Hypothalamus (tissue), 51 donors: Measurements from ENCODE around the gene RHOBTB3.

ENCODE experiments used
- DNase-seq, 51 donors: peaks; one replicate each; lab custom pipeline; 2025; lab: John Stamatoyannopoulos, UW

The RHOBTB3 gene

DNA sequence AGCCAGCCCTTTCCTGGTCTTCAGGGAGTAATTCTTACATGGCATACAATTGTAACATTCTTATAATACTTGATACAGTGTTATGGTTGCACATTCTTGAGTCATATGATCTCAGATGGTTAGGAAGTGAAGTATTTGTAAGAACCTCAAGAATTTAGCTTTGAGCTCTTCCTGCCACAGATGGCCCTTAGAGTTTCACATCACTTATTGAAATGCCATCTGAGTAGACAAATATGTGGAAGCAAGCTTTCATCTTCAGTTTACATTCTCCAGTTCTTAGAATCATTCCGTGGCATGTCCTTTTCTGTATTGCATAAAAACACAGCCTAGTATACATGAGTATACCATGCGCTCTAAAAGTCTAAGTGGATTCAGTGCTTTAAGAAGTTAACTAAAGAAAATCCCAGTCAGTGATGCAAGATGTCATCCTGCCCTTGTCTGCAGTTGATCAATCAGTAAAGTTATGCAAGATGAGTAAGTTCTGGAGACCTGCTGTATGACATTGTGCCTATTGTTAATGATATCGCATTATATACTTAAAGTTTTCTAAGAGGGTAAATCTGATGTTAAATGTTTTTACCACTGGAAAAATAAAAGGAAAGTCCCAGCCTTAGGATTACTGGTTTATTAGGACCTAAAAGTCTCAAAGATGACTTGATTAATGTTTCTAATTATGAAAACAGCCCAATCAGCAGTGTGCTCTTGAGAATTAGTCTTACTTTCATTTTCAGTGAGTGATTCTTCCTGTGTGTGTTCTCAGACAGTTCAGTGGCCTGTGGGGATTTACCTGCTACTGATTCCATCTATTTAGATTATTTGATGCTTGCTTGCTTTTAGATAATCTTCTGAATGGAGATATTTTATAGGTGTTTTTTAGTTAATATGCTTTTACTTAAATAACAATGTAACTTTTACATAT, 29.4 kb downstream of the RHOBTB3 start:
- no peak for DNase-seq

DNA sequence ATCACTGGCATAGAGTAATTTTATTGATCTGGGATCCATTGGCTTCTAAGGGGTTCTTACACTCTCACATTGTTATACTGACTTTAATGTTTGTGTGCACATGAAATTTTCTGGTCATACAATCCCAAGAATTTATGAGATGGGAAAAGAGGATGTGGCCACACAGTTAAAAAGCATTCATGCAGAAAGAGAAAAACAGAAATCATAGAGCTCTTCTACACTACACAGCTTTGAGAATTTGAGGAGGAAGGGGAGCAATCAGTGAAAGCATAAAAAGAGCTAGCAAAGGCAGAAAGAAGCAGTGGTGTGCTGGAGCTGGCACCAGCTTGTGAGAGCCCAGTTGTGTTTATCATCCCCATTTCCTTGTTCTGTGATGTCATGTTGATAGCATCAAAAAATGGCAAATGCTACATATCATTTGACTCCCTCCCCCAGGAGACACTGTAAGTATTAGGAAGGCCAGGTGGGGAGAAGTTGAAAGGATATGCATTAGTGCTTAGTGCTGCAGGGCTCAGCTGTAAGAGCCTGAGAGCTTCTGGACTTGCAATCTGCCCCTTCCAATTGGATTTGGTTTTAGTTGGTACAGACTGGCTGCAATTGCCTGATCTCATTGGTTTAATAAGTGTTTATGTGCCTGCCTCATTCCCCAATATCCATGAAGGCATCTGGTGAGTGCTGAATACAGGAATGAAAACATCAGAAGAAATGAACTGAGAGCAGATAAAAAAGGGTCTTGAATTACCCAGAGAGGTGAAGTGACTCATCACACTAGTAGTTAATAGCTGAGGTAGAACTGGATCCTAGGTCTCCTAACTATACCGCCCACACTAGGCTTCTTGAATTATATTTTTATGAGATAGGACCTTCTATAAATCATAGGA, 30.9 kb downstream of the RHOBTB3 start:
- DNase-seq, result no peak

- no peak for DNase-seq
Observed at GRCh38 chr5:95762652-95763041, 31.5 kb downstream of the RHOBTB3 start.

DNA sequence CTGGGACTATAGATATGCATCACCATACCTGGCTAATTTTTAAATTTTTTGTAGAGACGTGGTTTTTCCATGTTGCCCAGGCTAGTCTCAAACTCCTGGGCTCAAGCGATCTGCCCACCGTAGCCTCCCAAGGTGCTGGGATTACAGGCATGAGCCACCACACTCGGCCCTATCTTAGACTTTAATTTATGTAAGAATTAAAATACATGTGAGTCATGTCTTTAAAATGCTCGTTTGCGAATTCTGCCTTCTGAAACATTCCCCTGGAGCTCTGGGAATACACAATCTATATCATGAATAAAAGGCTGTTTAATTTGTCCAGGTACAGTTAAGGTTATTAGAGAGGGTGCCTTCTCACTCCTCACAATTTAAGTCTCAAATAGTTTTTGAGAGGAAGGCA, 32.8 kb downstream of the RHOBTB3 start:
- no peak for DNase-seq

- DNase-seq, result no peak
Observed at GRCh38 chr5:95768731-95769130, 37.6 kb downstream of the RHOBTB3 start.

- DNase-seq, result no peak
Observed at GRCh38 chr5:95770830-95771708, 39.9 kb downstream of the RHOBTB3 start.

- no peak for DNase-seq
Observed at GRCh38 chr5:95771892-95772291, 40.8 kb downstream of the RHOBTB3 start.

DNA sequence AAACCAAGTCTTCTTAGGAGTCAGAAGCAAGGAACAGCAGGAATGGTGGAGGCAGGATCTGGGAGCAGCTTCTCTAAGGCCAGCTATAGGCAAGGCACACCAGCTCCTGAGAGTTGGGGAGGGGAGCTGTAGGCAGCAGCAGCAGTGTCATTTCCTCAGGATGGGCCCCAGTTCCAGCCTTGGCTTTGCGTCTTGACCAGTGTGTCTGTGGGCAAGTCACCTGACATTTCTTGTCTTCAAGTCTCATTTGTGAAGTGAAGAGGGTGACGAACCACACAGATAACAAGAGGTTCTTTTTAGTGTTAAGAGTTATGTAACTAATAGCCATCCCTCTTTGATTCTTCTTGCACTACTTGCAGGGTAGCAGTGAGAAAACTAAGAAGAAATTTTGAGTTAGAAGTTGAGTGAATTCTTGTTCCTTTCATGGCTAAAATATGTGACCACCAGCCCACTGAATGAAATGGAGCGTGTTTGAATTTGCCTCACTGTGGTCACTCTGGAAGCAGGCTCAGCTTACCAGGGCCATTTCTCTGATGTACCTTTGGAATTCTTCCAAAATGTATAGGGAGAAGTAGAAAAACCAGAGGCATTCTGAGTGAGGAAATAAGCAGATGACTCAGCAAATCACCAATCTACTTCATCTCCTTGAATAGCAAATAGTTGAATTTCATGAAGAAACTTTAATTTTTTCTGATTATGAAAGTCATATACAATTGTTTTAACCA, 42.4 kb downstream of the RHOBTB3 start:
- no peak for DNase-seq

DNA sequence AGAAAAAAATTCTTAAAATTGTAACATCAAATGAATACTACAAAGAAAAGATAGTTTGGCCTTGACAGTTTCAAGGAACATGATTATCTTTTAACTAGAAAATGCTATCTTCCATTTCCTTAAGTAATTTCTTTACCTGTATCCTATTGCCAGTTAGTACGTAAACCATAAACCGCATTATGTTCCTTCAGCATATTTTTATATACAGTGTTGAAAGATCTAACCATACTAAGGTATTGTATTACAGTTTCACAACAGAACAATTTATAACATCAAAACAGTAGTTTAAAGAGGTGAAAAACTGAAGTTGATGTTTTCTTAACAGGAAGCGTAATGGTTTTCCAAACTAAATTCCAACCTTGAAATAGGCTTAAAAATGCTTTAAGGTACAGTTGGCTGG, 46.3 kb downstream of the RHOBTB3 start:
- no peak for DNase-seq

GRCh38 chr5:95778713-95779436, 47.7 kb downstream of the RHOBTB3 start:
- no peak for DNase-seq

GRCh38 chr5:95779611-95780010, 48.5 kb downstream of the RHOBTB3 start:
- DNase-seq, result no peak

DNA sequence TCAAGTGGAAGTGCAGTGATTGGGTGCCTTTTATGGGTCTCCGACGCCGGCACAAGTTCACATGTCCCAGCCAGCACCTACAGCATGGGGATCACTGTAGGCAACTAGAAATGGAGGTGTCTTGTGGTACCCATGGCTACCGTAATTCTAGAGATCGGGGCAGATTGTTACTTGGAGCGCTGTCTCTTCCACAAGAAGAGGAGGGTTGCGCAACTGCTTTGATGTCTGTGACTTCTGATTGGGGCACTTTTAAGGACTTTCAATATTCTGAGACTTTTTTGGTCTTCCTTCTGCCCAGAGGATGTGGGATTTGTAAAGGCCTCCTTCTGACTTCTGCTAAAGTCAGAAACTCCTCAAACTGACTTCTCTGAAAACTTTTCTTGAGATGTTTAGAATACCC, 49.5 kb downstream of the RHOBTB3 start:
- DNase-seq, result no peak

DNA sequence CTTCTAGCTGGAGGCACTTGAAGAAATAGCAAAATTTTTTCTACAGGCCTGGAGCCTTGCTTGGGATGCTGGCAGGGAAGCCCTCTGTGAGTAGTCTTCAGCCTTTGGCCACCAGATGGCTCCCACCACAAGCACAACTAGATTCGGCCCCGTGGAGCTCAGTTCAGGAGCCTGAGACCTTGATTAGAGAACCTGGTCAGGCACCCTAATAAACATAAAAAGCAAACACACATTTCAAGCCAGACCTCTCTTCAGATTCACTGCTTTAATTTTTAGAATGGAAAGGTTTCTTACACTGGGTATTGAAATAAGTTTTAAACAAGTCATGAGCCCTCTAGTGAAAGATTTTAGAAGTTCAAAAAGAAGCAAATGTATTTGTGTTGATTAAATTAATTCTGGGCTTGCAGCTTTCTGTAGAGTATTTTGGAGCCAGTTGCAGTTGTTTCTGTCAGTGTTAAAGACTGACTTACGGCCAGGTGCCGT, 50.0 kb downstream of the RHOBTB3 start:
- DNase-seq, result peak in 50 of 51 donors; percentile 4 to 86 (median 53)

- DNase-seq, result no peak
Observed at GRCh38 chr5:95782181-95782580, 51.0 kb downstream of the RHOBTB3 start.

- no peak for DNase-seq
Observed at GRCh38 chr5:95783661-95784060, 52.5 kb downstream of the RHOBTB3 start.

DNA sequence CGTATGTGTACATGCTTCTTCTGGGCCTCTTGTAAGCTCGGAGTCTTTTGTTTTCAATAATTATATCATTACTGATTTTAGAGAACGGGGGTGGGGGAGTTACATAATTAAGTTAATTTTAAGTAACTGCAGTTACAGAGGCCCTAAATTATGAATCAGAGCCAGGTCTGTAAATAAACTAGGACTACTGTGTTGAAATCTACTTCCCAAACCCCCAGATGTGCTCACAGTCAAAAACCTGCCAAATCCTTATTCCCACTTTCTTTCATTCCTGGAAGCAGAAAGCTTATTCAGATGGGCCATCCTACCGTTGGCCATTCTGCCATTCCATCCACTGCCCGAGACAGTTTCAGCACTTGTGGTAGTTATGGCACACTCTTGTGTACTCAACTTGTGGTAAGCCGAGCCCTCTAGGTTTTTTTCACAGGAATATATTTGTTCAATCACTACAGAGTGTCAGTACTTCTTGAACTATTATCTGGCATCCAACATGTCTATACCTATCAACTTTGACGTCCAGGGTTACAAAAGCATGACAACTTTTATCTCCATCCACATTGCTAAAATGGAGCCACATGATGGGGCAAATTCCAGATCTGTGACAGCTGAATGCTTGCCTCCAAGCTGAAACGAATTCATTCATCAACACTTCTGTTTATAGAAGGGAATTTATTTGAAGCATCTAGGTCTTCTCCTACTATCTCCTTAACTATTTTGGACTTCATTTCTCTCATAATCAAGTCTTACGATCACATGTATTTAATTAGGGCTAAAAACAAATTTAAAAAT, 53.6 kb downstream of the RHOBTB3 start:
- no peak for DNase-seq

GRCh38 chr5:95786821-95787418, 55.8 kb downstream of the RHOBTB3 start:
- no peak for DNase-seq

GRCh38 chr5:95788493-95788892, 57.4 kb downstream of the RHOBTB3 start:
- no peak for DNase-seq
